MM.1S (cell line): ENCODE data around the gene RIIAD1.

ENCODE experiments used
- DNase-seq: peaks from one replicate; pipeline ENCODE4 v3.0.0-alpha.2; 2015
- H2AFZ ChIP-seq: fragments of 300-600 bp; sonication (generic); 2 replicates; pipeline ENCODE4 v1.6.0; 2016; ENCODE audit warnings: antibody characterized with exemption, low read length
- H3F3A ChIP-seq: fragments of 300-600 bp; sonication (generic); 2 replicates; pipeline ENCODE4 v1.6.1; 2016; ENCODE audit warnings: mild to moderate bottlenecking, antibody characterized with exemption, low read length, moderate library complexity, mixed read lengths; ENCODE audit not compliant: insufficient read depth
- H3K27ac ChIP-seq: fragments of 300-600 bp; sonication (generic); 2 replicates; pipeline ENCODE4 v1.5.1; 2016; ENCODE audit warnings: mild to moderate bottlenecking, low read length
- H3K27me3 ChIP-seq: fragments of 300-600 bp; sonication (generic); replicated peaks from 2 replicates; pipeline ENCODE4 v1.6.0; 2016; ENCODE audit warnings: low read length; ENCODE audit not compliant: insufficient read depth
- H3K36me3 ChIP-seq: fragments of 300-600 bp; sonication (generic); replicated peaks from 2 replicates; pipeline ENCODE4 v1.6.1; 2016; ENCODE audit warnings: mild to moderate bottlenecking, low read length, mixed read lengths; ENCODE audit not compliant: insufficient read depth
- H3K4me1 ChIP-seq: fragments of 300-600 bp; sonication (generic); 2 replicates; pipeline ENCODE4 v1.6.1; 2016; ENCODE audit warnings: low read length, mixed read lengths
- H3K4me2 ChIP-seq: fragments of 300-600 bp; sonication (generic); 2 replicates; pipeline ENCODE4 v1.6.0; 2016; ENCODE audit warnings: low read depth, low read length
- H3K4me3 ChIP-seq: fragments of 300-600 bp; sonication (generic); 2 replicates; pipeline ENCODE4 v1.5.1; 2016; ENCODE audit warnings: low read length, mixed read lengths
- H3K79me2 ChIP-seq: fragments of 300-600 bp; sonication (generic); 2 replicates; pipeline ENCODE4 v1.6.1; 2016; ENCODE audit warnings: mixed run types, low read length, mixed read lengths
- H3K9ac ChIP-seq: fragments of 300-600 bp; sonication (generic); 2 replicates; pipeline ENCODE4 v1.6.1; 2016; ENCODE audit warnings: low read length, mixed read lengths
- H3K9me2 ChIP-seq: fragments of 300-600 bp; sonication (generic); replicated peaks from 2 replicates; pipeline ENCODE4 v1.6.1; 2016; ENCODE audit warnings: mild to moderate bottlenecking, low read length, mixed read lengths; ENCODE audit not compliant: insufficient read depth
- H3K9me3 ChIP-seq: fragments of 300-600 bp; sonication (generic); replicated peaks from 2 replicates; pipeline ENCODE4 v1.6.1; 2016; ENCODE audit warnings: mild to moderate bottlenecking, low read length, mixed read lengths; ENCODE audit not compliant: insufficient read depth
- H4K20me1 ChIP-seq: fragments of 300-600 bp; sonication (generic); 2 replicates; pipeline ENCODE4 v1.6.1; 2016; ENCODE audit warnings: mild to moderate bottlenecking, low read length, moderate library complexity, mixed read lengths; ENCODE audit not compliant: insufficient read depth
- EZH2 ChIP-seq: fragments of 300-600 bp; sonication (generic); optimal IDR thresholded peaks from 2 replicates; pipeline ENCODE3; 2017; ENCODE audit warnings: low read depth, mild to moderate bottlenecking, antibody characterized with exemption, low read length, mixed read lengths
- EZH2phosphoT487 ChIP-seq: fragments of 300-600 bp; sonication (generic); IDR thresholded peaks from 2 replicates; pipeline ENCODE4 v1.6.1; 2018; ENCODE audit warnings: antibody characterized with exemption, low read length
- TF ChIP-seq, protein P1 (sequence below): fragments of 300-600 bp; sonication (generic); IDR thresholded peaks from 2 replicates; pipeline ENCODE4 v1.5.1; 2016; ENCODE audit warnings: antibody characterized with exemption, low read length, mixed read lengths

RIIAD1 gene

DNA sequence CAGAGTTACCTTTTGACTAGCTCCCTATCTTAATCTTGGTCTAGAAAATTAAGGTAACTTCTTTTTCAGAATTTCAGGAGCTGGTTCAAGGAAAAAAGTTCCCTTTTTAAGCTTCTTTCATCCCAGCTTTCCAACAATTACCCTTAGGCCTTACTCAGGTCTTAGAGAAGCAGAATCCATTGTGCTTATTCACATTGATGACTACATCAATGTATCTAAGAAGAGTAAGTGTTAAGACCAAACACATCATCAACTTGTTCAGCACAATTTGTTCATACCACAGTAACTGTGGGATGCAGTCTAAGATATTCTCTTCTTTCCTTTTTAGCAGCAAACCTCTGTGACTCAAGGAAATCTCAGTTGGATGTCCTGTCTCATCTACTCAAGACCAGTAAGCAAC lies 37.9 kb downstream of the RIIAD1 start:
- Histone ChIP-seq H3K27ac (no peak overlapping the region), H3K9ac (no peak overlapping the region), H3K4me1 (peaks cover 12% of the 10 kb centered on the region), H3K4me2 (no peak overlapping the region), H4K20me1 (no peaks in the 10 kb centered on the region), H3K27me3 (no peaks in the 10 kb centered on the region), H3K9me2 (no peaks in the 10 kb centered on the region), H3K9me3 (no peaks in the 10 kb centered on the region), H2AFZ (no peak overlapping the region), H3F3A (peaks cover 4% of the 10 kb centered on the region; the same call in 1 of the 2 replicates), H3K79me2 (peaks cover 30% of the 10 kb centered on the region), H3K36me3 (no peaks in the 10 kb centered on the region; the same call in 1 of the 2 replicates), H3K4me3 (no peak overlapping the region)
- TF ChIP-seq EZH2phosphoT487 (no peak), EZH2 (no peak)
- TF ChIP-seq, protein P1, sequence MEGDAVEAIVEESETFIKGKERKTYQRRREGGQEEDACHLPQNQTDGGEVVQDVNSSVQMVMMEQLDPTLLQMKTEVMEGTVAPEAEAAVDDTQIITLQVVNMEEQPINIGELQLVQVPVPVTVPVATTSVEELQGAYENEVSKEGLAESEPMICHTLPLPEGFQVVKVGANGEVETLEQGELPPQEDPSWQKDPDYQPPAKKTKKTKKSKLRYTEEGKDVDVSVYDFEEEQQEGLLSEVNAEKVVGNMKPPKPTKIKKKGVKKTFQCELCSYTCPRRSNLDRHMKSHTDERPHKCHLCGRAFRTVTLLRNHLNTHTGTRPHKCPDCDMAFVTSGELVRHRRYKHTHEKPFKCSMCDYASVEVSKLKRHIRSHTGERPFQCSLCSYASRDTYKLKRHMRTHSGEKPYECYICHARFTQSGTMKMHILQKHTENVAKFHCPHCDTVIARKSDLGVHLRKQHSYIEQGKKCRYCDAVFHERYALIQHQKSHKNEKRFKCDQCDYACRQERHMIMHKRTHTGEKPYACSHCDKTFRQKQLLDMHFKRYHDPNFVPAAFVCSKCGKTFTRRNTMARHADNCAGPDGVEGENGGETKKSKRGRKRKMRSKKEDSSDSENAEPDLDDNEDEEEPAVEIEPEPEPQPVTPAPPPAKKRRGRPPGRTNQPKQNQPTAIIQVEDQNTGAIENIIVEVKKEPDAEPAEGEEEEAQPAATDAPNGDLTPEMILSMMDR: no peak
- no peak for DNase-seq

DNA sequence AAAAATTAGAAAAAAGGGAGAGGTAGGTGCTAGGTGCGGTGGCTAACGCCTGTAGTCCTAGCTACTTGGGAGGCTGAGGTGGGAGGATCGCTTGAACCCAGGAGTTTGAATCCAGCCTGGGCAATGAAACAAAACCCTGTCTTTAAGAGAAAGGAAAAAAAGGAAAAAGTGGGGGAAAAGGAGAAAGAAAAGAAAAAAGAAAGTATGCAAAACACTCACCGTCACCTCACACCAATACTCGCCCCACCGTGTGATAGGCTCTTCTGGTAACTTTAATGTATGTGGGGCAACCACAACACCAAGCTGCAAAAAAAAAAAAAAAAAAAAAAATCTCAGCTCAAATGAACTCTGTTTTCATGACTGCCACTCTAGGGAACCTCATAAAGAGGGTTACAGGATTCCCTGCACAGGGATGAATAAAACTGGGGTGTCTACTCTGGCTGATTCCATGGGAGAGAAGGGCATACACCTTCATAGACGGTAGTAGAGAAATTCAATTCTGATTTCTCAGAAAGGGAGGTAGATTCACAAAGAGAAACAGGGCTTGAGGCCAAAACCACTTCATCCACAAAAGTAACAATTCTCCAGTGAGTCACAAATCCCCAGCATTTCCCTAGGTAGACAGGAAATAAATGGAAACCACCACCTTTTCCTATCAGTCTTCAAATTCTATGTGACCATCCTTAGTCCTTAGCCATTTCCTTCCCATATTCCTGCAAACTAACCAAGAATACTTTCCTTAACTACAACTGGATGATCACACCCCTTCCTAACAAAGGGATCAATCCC lies 39.5 kb downstream of the RIIAD1 start:
- Histone ChIP-seq H2AFZ (no peak overlapping the region), H3K4me1 (peaks cover 13% of the 10 kb centered on the region), H3K36me3 (no peaks in the 10 kb centered on the region; the same call in 1 of the 2 replicates), H3K27me3 (no peaks in the 10 kb centered on the region), H3K9me3 (no peaks in the 10 kb centered on the region), H3K79me2 (peaks cover 30% of the 10 kb centered on the region), H3K4me2 (no peak overlapping the region), H3K9me2 (no peaks in the 10 kb centered on the region), H3K27ac (no peak overlapping the region), H3F3A (peaks cover 4% of the 10 kb centered on the region; the same call in 1 of the 2 replicates), H3K4me3 (no peak overlapping the region), H4K20me1 (no peaks in the 10 kb centered on the region), H3K9ac (no peak overlapping the region)
- TF ChIP-seq EZH2: no peak
- TF ChIP-seq, protein P1: no peak
- TF ChIP-seq EZH2phosphoT487: no peak
- DNase-seq: no peak

DNA sequence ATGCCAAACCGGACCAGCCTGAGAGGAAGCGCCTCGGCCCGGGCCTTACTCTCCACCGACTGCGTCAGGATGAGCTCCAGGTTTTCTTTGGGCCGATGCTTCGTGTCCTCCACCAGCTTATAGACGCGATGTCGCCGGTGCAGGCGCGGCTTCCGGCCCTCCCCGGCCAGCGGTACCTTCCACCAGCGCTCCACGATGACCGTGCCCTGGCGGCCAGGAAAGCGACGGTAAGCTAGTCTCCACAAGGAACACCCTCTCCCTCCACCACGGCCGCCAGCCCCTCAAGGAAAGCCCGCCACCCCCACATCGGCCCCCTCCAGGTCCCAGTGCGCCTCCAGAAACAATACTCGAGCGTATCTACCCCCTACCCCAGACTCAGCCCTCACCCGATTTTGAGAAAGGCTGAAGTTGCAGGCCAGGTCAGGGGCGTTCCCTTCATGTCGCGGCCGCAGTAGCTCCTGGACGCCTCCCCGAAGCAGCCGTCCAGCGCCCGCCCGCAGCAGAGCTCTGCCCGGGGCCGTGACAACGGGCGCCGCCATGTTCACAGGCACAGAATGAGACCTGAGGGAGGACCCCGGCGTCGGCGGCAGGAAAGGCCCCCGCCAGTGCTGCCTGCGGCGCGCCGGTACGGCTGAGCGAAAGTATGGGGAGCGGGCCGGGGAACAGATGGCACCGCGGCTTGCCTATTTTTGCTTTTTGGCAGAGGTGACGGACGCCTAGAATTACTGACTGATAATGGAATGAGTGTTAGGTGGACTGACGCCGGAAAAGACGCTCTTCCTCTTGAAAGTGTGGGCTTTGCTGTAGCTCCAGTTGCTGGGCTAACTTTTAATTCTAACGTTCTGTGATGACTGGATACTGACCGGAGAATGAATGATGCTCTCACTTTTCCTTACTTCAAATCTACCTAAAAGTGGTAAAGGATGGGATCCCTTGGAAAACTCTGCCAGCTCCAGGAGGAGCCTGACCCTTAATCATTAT lies 41.9 kb downstream of the RIIAD1 start, which contains the start of gene MRPL9:
MRPL9 (minus strand) TSS at position 556 of the 981 bp plus-strand sequence; CDS start at position 539, 17 bp downstream.
- DNase-seq: peak; percentile 89
- H2AFZ ChIP-seq: peak within 1 kb of the TSS; percentile 61
- no peaks in the 10 kb centered on the region for H3K9me3 ChIP-seq
- H3K27me3 ChIP-seq: no peaks in the 10 kb centered on the region
- no peaks in the 10 kb centered on the region for H4K20me1 ChIP-seq
- H3F3A ChIP-seq: peaks cover 4% of the 10 kb centered on the region; the same call in 1 of the 2 replicates
- H3K4me3 ChIP-seq: peak within 1 kb of the TSS; percentile 92
- peaks cover 13% of the 10 kb centered on the region for H3K4me1 ChIP-seq
- H3K79me2 ChIP-seq: peaks cover 30% of the 10 kb centered on the region
- H3K4me2 ChIP-seq: peak within 1 kb of the TSS; percentile 71
- no peaks in the 10 kb centered on the region for H3K9me2 ChIP-seq
- H3K36me3 ChIP-seq: no peaks in the 10 kb centered on the region; the same call in 1 of the 2 replicates
- TF ChIP-seq EZH2 (no peak), EZH2phosphoT487 (no peak)
- TF ChIP-seq, protein P1: no peak
- H3K9ac ChIP-seq: peak within 1 kb of the TSS; percentile 79
- peak within 1 kb of the TSS; percentile 59 for H3K27ac ChIP-seq
